ENCODE data around the gene PXMP4.

GRCh38 chr20:33668466-33669155 lies 51.5 kb downstream of the PXMP4 start:
- TF ChIP-seq CTCF (IDR thresholded peaks at IDR 0.05; ENCODE audit: low read depth, low read length), result no peak
- no peak for TF ChIP-seq EZH2phosphoT487 (IDR thresholded peaks at IDR 0.05; ENCODE audit: low read depth)

All from OCI-LY3 (cell line).